K562 (cell line): ENCODE measurements around the gene TP53I3. TPM values are rescaled to one million over a fixed set of nuclear protein-coding genes. Genes with fewer than 3 reads are reported as not detected.

Experiments used
- BCL6 ChIP-seq: fragments of 250-450 bp; sonication (Bioruptor Pico); IDR thresholded peaks from 2 replicates; pipeline ENCODE4 v1.4.0; 2020
- CEBPB ChIP-seq: fragments of 450-650 bp; IDR thresholded peaks from 2 replicates; pipeline ENCODE4 v1.6.1; 2016; ENCODE audit warnings: missing genetic modification characterization, missing compliant biosample characterization
- COPS2 ChIP-seq: fragments of 450-650 bp; conservative IDR thresholded peaks from 2 replicates; pipeline ENCODE4 v1.6.1; 2016; ENCODE audit warnings: mild to moderate bottlenecking, moderate library complexity
- GABPA ChIP-seq: fragments of 200-800 bp; sonication (Bioruptor generic); conservative IDR thresholded peaks from 2 replicates; pipeline ENCODE4 v1.6.1; 2016; ENCODE audit warnings: low read depth, missing genetic modification characterization, missing compliant biosample characterization
- HMGN3 ChIP-seq: IDR thresholded peaks from 2 replicates; pipeline ENCODE4 v1.6.1; 2011; ENCODE audit warnings: borderline replicate concordance, low read depth, mild to moderate bottlenecking, mixed read lengths, low read length; ENCODE audit not compliant: insufficient read length; ENCODE audit errors: extremely low read depth
- ILF3 ChIP-seq: fragments of 450-650 bp; IDR thresholded peaks from 2 replicates; pipeline ENCODE4 v1.6.1; 2018; ENCODE audit warnings: antibody characterized with exemption, mild to moderate bottlenecking, moderate library complexity, borderline replicate concordance
- MAFK ChIP-seq: IDR thresholded peaks from 2 replicates; pipeline ENCODE4 v1.6.1; 2011; ENCODE audit warnings: low read length, improper control_type of control experiment
- NR2C2 ChIP-seq, 2 experiments: fragments of 200-800 bp in 1 of 2; sonication (Bioruptor generic) in 1 of 2; sonication (generic) in 1 of 2; formaldehyde crosslinking in 1 of 2; IDR thresholded peaks; 2 replicates each; pipeline versions ENCODE4 v1.6.1 to v1.8.0; 2016 to 2022; ENCODE audit warnings: mild to moderate bottlenecking in 1 of 2, missing compliant biosample characterization in 1 of 2, missing genetic modification characterization in 1 of 2, missing genetic modification reagents in 1 of 2
- PHB ChIP-seq: fragments of 250-450 bp; sonication (Bioruptor Pico); IDR thresholded peaks from 2 replicates; pipeline ENCODE4 v1.5.0; 2021
- RB1 ChIP-seq: fragments of 450-650 bp; IDR thresholded peaks from 2 replicates; pipeline ENCODE4 v1.6.1; 2017; ENCODE audit warnings: low read depth, mild to moderate bottlenecking
- SPI1 ChIP-seq: IDR thresholded peaks from 2 replicates; pipeline ENCODE4 v1.6.1; 2011; ENCODE audit warnings: low read depth, low read length, control low read depth, borderline replicate concordance
- SRSF7 ChIP-seq: fragments of 200-400 bp; formaldehyde crosslinking; optimal IDR thresholded peaks from 2 replicates; pipeline ENCODE3; 2017; ENCODE audit warnings: mild to moderate bottlenecking, low read depth, low read length
- TAF15 ChIP-seq: fragments of 200-400 bp; formaldehyde crosslinking; IDR thresholded peaks from 2 replicates; pipeline ENCODE4 v1.6.1; 2017; ENCODE audit warnings: mild to moderate bottlenecking, low read depth, low read length, moderate library complexity
- XRCC5 ChIP-seq: fragments of 200-400 bp; formaldehyde crosslinking; IDR thresholded peaks from 2 replicates; pipeline ENCODE4 v1.6.1; 2017; ENCODE audit warnings: low read depth, mild to moderate bottlenecking, low read length
- ZC3H11A ChIP-seq: IDR thresholded peaks from 2 replicates; pipeline ENCODE4 v1.6.1; 2012; ENCODE audit warnings: low read depth, low read length, improper control_type of control experiment
- ZNF785 ChIP-seq: fragments of 250-450 bp; sonication (Bioruptor Pico); IDR thresholded peaks from 2 replicates; pipeline ENCODE4 v1.4.0; 2020; ENCODE audit warnings: mild to moderate bottlenecking
- ZNF830 ChIP-seq: fragments of 250-450 bp; sonication (Bioruptor Pico); IDR thresholded peaks from 2 replicates; pipeline ENCODE4 v1.5.0; 2021; ENCODE audit warnings: mild to moderate bottlenecking
- ZSCAN32 ChIP-seq: fragments of 450-650 bp; formaldehyde crosslinking; IDR thresholded peaks from 2 replicates; pipeline ENCODE4 v1.4.0; 2020; ENCODE audit warnings: mild to moderate bottlenecking, moderate library complexity
- polyA plus RNA-seq, 8 experiments: library from polyadenylated mRNA; depleted of rRNA in 4 of 8; stranded (reverse) in 5 of 8; unstranded in 3 of 8; fragments of >200 nt; fragmentation: Nextera tagmentation in 2 of 8; fragmentation: Illumina TruSeq in 1 of 8; extraction: Ambion mirVana in 2 of 8; extraction: Trizol in 1 of 8; gene quantifications; 2 replicates each; pipeline versions ENCODE4 v1.2.1 to v1.2.3, GENCODE V29; 2011 to 2014; ENCODE audit warnings: inconsistent platforms in 1 of 8, missing spikeins in 1 of 8
- total RNA-seq, 7 experiments: library from RNA; depleted of rRNA in 6 of 7; stranded (reverse); fragments of >200 nt in 6 of 7; fragmentation: Illumina TruSeq in 2 of 7; extraction: Trizol in 2 of 7; gene quantifications; 2 replicates each; pipeline versions ENCODE4 v1.2.1 to v1.2.3, GENCODE V29; 2011 to 2021; ENCODE audit warnings: low replicate concordance in 1 of 7
- TF ChIP-seq, protein P1 (sequence below): fragments of 250-450 bp; sonication (Bioruptor Pico); IDR thresholded peaks from 2 replicates; pipeline ENCODE4 v1.9.0; 2021; ENCODE audit warnings: mild to moderate bottlenecking
- TF ChIP-seq, protein P2 (sequence below), 2 experiments: fragments of 200-800 bp in 1 of 2; sonication (Bioruptor generic) in 1 of 2; sonication (generic) in 1 of 2; formaldehyde crosslinking in 1 of 2; IDR thresholded peaks in 1 of 2; conservative IDR thresholded peaks in 1 of 2; 2 replicates each; pipeline versions ENCODE4 v1.5.0 to v1.6.1; 2016 to 2020; ENCODE audit warnings: missing compliant biosample characterization in 1 of 2, missing genetic modification characterization in 1 of 2, missing genetic modification reagents in 1 of 2
- TF ChIP-seq, protein P3 (sequence below): sonication (generic); formaldehyde crosslinking; IDR thresholded peaks from 2 replicates; pipeline ENCODE4 v1.8.0; 2022; ENCODE audit warnings: mild to moderate bottlenecking, missing genetic modification reagents, borderline replicate concordance

TP53I3 gene
- total and polyA plus RNA-seq, 9 of the 15 experiments (the other 6 are each of a cell fraction or from before 2014, with no cell fraction given): 0.65 to 9.5 (median 5.6) TPM

DNA sequence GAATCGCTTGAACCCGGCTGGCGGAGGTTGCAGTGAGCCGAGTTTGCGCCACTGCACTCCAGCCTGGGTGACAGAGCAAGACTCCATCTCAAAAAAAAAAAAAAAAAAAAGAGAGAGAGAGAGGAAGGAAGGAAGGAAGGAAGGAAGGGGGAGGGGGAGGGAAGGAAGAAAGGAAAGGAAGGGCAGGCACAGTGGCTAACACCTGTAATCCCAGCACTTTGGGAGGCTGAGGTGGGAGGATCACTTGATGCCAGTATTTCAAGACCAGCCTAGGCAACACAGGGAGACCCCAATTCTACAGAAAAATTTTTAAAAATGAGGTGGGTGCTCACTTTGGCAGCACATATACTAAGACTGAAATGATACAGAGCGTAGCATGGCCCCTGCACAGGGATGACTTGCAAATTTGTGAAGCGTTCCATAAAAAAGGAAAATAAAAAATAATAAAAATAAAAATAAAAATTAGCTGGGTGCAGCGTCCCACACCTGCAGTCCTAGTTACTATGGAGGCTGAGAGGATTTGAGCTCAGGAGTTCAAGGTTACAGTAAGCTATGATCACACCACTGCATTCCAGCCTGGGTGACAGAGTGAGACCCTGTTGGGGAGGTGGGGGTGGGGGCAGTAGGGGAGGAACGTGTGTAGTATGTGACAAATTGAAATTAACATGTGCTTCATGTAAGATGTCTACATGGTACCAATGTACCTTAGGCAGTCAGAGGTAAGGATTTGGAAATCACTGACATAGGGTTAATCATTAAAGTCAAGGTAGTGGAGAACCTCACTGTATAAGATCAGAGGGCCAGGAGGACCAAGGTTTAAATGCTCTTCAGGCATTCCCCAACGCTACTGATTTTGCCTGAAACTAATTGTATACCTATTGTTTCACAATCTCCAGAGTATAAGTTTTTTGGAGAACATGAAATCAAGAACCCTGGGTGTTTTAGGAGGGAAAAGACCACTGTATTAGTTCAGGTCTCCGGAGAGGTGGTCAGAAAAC lies 38.8 kb downstream of the TP53I3 start (continued):
- TF ChIP-seq ILF3 (no peak), PHB (no peak), HMGN3 (no peak), NR2C2 (CRISPR knock-in tag; IDR thresholded peaks at IDR 0.05) (no peak), NR2C2 (tag; IDR thresholded peaks at IDR 0.05) (no peak), XRCC5 (no peak), SRSF7 (no peak), CEBPB (tag) (peak; percentile 52), ZC3H11A (no peak), ZNF830 (CRISPR knock-in tag) (no peak), GABPA (tag) (no peak), RB1 (no peak), TAF15 (no peak), COPS2 (no peak), MAFK (peak; percentile 9; the same call in 1 of the 2 replicates), ZSCAN32 (no peak), BCL6 (CRISPR knock-in tag) (no peak), ZNF785 (CRISPR knock-in tag) (no peak), SPI1 (no peak)
- TF ChIP-seq, protein P1, sequence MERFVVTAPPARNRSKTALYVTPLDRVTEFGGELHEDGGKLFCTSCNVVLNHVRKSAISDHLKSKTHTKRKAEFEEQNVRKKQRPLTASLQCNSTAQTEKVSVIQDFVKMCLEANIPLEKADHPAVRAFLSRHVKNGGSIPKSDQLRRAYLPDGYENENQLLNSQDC (CRISPR knock-in tag): no peak
- TF ChIP-seq, protein P2, sequence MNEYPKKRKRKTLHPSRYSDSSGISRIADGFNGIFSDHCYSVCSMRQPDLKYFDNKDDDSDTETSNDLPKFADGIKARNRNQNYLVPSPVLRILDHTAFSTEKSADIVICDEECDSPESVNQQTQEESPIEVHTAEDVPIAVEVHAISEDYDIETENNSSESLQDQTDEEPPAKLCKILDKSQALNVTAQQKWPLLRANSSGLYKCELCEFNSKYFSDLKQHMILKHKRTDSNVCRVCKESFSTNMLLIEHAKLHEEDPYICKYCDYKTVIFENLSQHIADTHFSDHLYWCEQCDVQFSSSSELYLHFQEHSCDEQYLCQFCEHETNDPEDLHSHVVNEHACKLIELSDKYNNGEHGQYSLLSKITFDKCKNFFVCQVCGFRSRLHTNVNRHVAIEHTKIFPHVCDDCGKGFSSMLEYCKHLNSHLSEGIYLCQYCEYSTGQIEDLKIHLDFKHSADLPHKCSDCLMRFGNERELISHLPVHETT (CRISPR knock-in tag; conservative IDR thresholded peaks at IDR 0.05 in 1 of 2, IDR thresholded peaks at IDR 0.05 in 1 of 2): no peak
- TF ChIP-seq, protein P3, sequence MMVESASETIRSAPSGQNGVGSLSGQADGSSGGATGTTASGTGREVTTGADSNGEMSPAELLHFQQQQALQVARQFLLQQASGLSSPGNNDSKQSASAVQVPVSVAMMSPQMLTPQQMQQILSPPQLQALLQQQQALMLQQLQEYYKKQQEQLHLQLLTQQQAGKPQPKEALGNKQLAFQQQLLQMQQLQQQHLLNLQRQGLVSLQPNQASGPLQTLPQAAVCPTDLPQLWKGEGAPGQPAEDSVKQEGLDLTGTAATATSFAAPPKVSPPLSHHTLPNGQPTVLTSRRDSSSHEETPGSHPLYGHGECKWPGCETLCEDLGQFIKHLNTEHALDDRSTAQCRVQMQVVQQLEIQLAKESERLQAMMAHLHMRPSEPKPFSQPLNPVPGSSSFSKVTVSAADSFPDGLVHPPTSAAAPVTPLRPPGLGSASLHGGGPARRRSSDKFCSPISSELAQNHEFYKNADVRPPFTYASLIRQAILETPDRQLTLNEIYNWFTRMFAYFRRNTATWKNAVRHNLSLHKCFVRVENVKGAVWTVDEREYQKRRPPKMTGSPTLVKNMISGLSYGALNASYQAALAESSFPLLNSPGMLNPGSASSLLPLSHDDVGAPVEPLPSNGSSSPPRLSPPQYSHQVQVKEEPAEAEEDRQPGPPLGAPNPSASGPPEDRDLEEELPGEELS (CRISPR knock-in tag): no peak
